Kidney (tissue), 14 donors: ENCODE results near the gene PCIF1. TPM values are rescaled to one million over a fixed set of nuclear protein-coding genes. Genes with fewer than 3 reads are reported as not detected.
A peak's percentile ranks its signal among the peaks of the same experiment; 100 is the strongest.
"Not testable (repeated sequence)": the region's sequence is repeated elsewhere in the genome, so short reads cannot be mapped to it uniquely, and the experiment has no call there.

Source experiments
- DNase-seq, 5 donors: peaks; one replicate each; pipeline ENCODE4 v3.0.0-alpha.2; 2013 to 2020
- FAIRE-seq: peaks from 2 replicates; lab custom pipeline; 2012; peaks lifted over from hg19 to GRCh38; lab: Jason Lieb, UNC
- H3K27ac ChIP-seq, 2 donors: one replicate each; pipeline ENCODE4 v1.7.0; 2013; ENCODE audit warnings: low read depth in 2 of 2, low read length in 2 of 2, inconsistent platforms in 1 of 2
- H3K27me3 ChIP-seq: one replicate; pipeline ENCODE4 v1.7.1; 2013; ENCODE audit warnings: low read length, inconsistent platforms; ENCODE audit not compliant: control insufficient read depth, insufficient read depth
- H3K36me3 ChIP-seq, 3 donors: one replicate each; pipeline versions ENCODE4 v1.7.0 to v1.7.1; 2013; ENCODE audit warnings: low read length in 3 of 3, control low read depth in 1 of 3, inconsistent platforms in 1 of 3; ENCODE audit not compliant: insufficient read depth in 3 of 3, control insufficient read depth in 2 of 3
- H3K4me1 ChIP-seq, 3 donors: one replicate each; pipeline versions ENCODE4 v1.7.0 to v1.7.1; 2013; ENCODE audit warnings: low read length in 3 of 3, inconsistent platforms in 1 of 3, low read depth in 1 of 3; ENCODE audit not compliant: control insufficient read depth in 2 of 3, insufficient read depth in 2 of 3
- H3K4me3 ChIP-seq, 3 donors: one replicate each; pipeline versions ENCODE4 v1.7.0 to v1.8.1; 2013; ENCODE audit warnings: low read length in 3 of 3, control low read depth in 1 of 3, inconsistent platforms in 1 of 3
- H3K9ac ChIP-seq, 3 donors: one replicate each; pipeline versions ENCODE4 v1.7.0 to v1.7.1; 2013; ENCODE audit warnings: low read length in 3 of 3, control low read depth in 1 of 3, inconsistent platforms in 1 of 3
- H3K9me3 ChIP-seq, 3 donors: one replicate each; pipeline versions ENCODE4 v1.7.0 to v1.7.1; 2013; ENCODE audit warnings: low read length in 3 of 3, control low read depth in 1 of 3, inconsistent platforms in 1 of 3; ENCODE audit not compliant: control insufficient read depth in 2 of 3, insufficient read depth in 1 of 3
- CTCF ChIP-seq: IDR thresholded peaks from 3 replicates; pipeline ENCODE4 v1.5.1; 2012; ENCODE audit warnings: mild to moderate bottlenecking, moderate library complexity, borderline replicate concordance; ENCODE audit not compliant: insufficient read depth; ENCODE audit errors: extremely low read depth
- intact Hi-C: fragments of 100-400 bp; cut with DNase I; formaldehyde crosslinking; loops from one replicate; pipeline ENCODE4 v1.11.1; 2022
- polyA plus RNA-seq: library from polyadenylated mRNA; stranded (reverse); fragments of 350-450 nt; fragmentation: Illumina TruSeq; extraction: RNeasy Lipid Tissue Mini Kit (QIAGEN cat#74804); gene quantifications from one replicate; pipeline ENCODE4 v1.2.3, GENCODE V29; 2014; ENCODE audit warnings: low read depth, low replicate concordance; ENCODE audit not compliant: insufficient read depth
- total RNA-seq: library from RNA; stranded (reverse); fragmentation: NEBNext Ultra II Directional; extraction: Animal tissue kit (Norgen Biotek cat#: 25700); gene quantifications from one replicate; pipeline ENCODE4 v1.2.1, GENCODE V29; 2021
- donor health status: control.
- donor health status: control.
- donor health status: control.
- donor health status: control.
- donor health status: control.
- donor health status: DM: yes; HTN: yes; CAD: no.
- donor health status: Normal renal cell carcinoma (clear cell type).

The PCIF1 gene
- total and polyA plus RNA-seq, 2 donors from 2014 or later = 27.4 to 43.1 TPM

GRCh38 chr20:45985573-45985972, 51.1 kb downstream of the PCIF1 start:
- FAIRE-seq (no peak), DNase-seq (peak in 1 of 5 donors; percentile 49)
- intact Hi-C loops = no loop called here
- Histone ChIP-seq H3K27ac (no peak overlapping the region), H3K4me3 (no peak overlapping the region), H3K36me3 (no peaks in the 10 kb centered on the region), H3K9me3 (no peaks in the 10 kb centered on the region), H3K9ac (no peak overlapping the region), H3K4me1 (no peaks in the 10 kb centered on the region), H3K27me3 (no peaks in the 10 kb centered on the region)
- TF ChIP-seq CTCF = no peak

GRCh38 chr20:45987108-45987780, 52.8 kb downstream of the PCIF1 start:
- no peak overlapping the region for H3K4me3 ChIP-seq
- H3K27me3 ChIP-seq = no peaks in the 10 kb centered on the region
- peak; percentile 51 to 89 (median 71) for DNase-seq
- intact Hi-C loops = no loop called here
- H3K36me3 ChIP-seq = no peaks in the 10 kb centered on the region
- no peak overlapping the region for H3K27ac ChIP-seq
- no peak for FAIRE-seq
- TF ChIP-seq CTCF = peak; percentile 58
- H3K9me3 ChIP-seq = no peaks in the 10 kb centered on the region
- H3K4me1 ChIP-seq = no peaks in the 10 kb centered on the region
- no peak overlapping the region for H3K9ac ChIP-seq

GRCh38 chr20:45988830-45989229, 54.3 kb downstream of the PCIF1 start:
- intact Hi-C loops, H3K36me3 ChIP-seq, FAIRE-seq, DNase-seq, H3K27me3 ChIP-seq, H3K4me1 ChIP-seq, H3K4me3 ChIP-seq, H3K27ac ChIP-seq, H3K9ac ChIP-seq, H3K9me3 ChIP-seq: not testable (repeated sequence)

GRCh38 chr20:45991616-45992015, 57.1 kb downstream of the PCIF1 start:
- FAIRE-seq = no peak
- intact Hi-C loops = no loop called here

More at GRCh38 chr20:45991616-45992015, 57.1 kb downstream of the PCIF1 start:
- no peak for TF ChIP-seq CTCF
- no peak overlapping the region for H3K27ac ChIP-seq
- no peak overlapping the region for H3K4me3 ChIP-seq
- no peak overlapping the region for H3K9ac ChIP-seq
- H3K36me3 ChIP-seq = no peaks in the 10 kb centered on the region
- H3K4me1 ChIP-seq = no peaks in the 10 kb centered on the region
- no peaks in the 10 kb centered on the region for H3K9me3 ChIP-seq
- H3K27me3 ChIP-seq = no peaks in the 10 kb centered on the region
- DNase-seq = peak in 1 of 5 donors; percentile 1
